ENCODE results near the gene PRICKLE3.
"Not testable (repeated sequence)": the region's sequence is repeated elsewhere in the genome, so short reads cannot be mapped to it uniquely, and the experiment has no call there.

- TF ChIP-seq CTCF, POLR2A (IDR thresholded peaks at IDR 0.05): not testable (repeated sequence)
Measured at GRCh38 chrX:49173544-49173943, 12.6 kb downstream of the PRICKLE3 start.
